Activated effector memory CD4-positive, alpha-beta T cell treated with anti-CD3 and anti-CD28 coated beads, Interleukin-2, amount 50 U/mL, for 16 hours (primary cell): Measurements from ENCODE around the gene SLC66A3.

Source experiments
- DNase-seq: peaks from one replicate; pipeline ENCODE4 v3.0.0-alpha.2; 2020

Gene SLC66A3

GRCh38 chr2:11155381-11156035, at the start of gene SLC66A3:
Gene SLC66A3 (plus strand): TSS chr2:11155467. CDS start chr2:11155547, 80 bp downstream.
- no peak for DNase-seq

DNA sequence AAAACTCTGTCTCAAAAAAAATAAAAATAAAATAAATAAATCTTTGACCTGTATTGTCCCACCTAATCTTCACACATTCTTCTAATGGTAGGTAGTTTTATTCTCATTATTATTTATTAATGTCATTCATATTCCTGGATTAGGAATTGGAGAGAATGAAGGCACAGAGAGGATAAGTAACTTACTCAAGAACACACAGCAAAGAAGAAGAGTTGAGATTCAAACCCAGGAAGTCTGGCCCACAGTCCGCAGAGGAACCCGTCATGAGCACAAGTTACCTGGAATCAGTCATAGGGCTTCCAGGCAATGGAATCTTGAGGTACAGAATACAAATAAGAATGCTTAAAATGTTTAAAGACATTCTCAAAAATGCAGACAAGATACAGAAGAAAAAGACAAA, 46.3 kb upstream of the SLC66A3 start:
- no peak for DNase-seq

DNA sequence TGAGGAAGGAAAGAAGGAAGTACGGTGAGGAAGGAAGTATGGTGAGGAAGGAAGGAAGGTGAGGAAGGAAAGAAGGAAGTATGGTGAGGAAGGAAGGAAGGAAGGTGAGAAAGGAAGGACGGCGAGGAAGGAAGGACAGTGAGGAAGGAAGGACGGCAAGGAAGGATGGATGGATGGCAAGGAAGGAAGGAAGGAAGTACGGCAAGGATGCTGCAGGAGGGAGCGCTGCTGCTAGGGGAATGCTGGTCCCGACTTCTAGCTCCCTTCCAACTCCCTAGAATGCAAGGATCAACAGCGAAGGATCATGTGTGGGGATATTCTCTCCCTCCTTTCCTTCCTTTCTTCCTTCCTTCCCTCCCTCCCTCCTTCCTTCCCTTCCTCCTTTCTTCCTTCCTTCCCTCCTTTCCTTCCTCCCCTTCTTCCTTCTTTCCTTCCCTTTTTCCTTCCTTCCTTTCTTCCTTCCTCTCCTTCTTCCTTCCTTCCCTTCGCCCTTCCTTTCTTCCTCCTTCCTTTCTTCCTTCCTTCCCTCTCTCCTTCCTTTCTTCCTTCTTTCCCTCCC, 42.3 kb upstream of the SLC66A3 start:
- peak; percentile 31 for DNase-seq

- no peak for DNase-seq
Measured at GRCh38 chr2:11117776-11118175, 37.5 kb upstream of the SLC66A3 start.

DNA sequence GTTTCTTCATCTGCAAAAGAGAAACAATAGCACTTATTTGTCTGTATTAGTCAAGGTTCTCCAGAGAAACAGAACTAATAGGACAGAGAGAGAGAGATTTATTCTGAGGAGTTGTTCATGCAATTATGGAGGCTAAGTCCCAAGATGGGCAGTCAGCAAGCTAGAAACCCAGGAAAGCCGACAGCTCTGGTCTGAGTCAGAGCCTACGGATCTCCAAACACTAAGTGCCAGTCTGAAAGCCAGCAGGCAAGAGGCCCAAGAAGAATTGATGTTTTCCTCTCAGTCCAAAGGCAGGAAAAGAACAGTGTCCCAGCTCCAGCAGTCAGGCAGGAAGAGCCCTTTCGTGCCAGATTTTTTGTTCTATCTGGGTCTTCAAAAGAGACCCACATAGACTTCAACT, 36.5 kb upstream of the SLC66A3 start:
- no peak for DNase-seq

DNA sequence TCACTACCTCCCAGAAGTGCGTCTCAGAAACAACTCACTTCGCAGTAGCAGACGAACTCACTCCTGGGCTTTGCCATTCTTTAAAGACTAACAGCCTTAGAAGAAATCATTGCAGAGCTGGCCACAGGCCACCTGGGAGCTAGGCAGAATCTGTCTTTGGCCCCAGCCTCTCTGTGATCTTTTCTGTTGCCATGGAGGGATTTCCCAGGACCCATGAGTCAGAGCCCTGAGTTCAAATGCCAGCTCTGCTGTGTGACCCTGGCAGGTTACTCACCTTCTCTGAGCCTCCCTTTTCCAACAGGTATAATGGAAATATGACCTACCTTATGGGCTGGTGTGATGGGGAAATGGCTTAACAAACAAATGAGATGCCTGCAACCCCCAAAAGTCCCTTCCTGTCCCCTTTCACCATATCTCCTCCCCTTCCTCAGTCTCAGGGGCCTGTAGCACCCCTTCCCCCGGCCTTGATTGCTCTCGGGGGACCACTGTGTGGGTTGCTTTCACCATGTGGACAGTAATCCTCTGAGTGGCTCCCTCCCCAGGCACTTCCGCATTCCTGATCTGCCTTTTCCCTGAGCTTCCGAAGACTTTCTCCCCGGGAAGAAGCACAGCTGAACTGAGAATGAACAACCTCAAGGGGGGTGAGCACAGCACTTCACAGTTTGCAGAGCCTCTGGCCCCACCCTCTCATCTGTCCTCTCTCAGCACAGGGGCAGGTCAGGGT, 34.0 kb upstream of the SLC66A3 start:
- no peak for DNase-seq

DNA sequence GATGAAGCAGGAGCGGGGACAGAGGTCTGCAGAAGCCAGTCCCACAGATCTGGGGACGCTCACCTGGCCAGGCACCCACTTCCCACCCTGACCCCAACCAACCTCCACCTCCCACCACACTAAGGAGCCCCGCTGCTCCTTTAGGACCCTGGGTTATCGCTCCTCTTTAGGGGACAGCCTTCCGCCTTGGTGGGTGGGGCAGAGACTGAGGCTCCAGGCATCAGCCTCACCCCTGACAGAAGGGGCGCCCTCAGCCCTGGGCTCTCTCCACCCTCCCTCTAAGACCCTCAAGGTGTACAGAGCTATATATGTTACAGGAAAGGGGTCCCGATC, 33.5 kb upstream of the SLC66A3 start:
- DNase-seq = no peak

GRCh38 chr2:11122380-11122779, 32.9 kb upstream of the SLC66A3 start:
- no peak for DNase-seq

DNA sequence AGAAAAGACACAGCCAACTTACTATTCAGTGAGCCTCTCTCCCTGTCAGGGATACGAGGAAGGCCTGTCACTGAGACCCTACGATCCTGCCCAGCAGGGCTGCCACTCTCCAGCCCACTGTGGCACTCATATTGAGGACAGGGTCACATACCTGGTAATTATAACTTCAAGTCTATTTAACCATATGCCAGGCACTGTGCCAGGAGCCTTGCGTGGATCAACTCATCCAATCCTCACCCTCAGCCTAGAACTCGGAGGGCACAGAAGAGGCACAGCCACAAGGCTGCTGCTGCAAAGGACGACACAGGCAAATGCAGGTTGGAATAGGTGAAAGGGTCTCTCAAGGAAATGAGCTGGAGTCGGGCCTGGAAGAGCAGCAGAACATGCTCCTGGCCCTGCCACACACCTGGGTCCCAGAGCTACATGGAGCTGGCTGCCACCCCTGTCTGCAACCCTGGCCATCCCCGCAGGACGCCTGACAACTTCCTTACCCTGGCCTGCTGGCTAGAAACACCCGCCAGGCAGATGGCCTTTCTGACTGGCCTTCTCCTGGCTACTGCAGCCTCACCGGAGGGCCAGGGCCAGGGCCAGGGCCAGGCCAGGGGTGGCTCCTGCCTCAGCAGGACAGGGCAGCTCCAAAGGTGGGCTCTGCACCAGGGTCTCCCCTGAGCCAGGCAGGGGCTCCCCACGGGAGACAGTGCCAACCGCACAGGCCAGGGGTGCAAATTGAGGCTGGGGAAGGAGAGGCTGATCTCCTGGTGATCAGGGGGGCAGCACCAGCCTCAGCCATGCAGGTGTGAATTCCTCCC, 32.1 kb upstream of the SLC66A3 start:
- DNase-seq = no peak

DNA sequence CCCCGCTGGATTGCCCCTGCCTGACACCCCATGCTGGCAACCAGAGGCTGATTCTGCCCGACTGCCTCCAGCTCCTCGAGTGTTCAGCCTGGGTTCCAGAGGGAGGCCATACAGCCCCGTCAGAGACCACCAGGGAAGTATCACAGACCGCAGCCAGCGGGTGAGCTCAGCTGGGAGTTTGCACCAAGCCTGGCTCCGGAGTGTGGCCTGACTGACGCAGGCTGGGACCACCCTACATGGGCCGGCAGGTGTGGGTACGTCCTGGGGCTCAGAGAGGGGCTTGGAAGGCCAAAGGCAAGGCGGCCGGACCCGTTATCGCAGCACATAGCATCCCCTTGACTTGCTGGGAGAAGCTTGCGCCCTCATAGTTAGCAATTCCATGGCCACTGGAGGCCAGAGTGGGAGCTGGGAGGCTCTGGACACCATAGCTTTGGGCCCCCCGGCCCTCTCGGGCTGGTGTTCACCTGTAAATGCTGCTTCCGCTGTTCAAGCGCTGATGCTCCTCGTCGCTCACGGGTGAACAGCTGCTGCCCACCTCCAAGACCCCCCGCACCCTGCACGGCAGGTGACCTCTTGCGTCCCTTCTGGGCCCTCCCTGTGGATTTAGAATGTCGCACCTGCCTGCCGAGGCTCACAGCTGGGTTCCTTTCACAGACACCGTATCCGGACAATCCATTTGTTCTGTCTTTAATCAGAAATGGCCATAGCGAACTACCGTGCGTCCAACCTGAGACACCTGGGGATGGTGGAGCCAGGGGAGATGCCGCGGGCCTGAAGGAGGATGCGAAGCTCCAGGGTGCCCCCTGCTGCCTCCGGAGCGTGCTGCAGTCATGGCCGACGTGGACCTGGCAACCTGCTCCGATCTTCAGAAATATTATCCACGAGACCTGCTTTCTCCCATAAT, 31.2 kb upstream of the SLC66A3 start:
- peak; percentile 89 for DNase-seq

DNA sequence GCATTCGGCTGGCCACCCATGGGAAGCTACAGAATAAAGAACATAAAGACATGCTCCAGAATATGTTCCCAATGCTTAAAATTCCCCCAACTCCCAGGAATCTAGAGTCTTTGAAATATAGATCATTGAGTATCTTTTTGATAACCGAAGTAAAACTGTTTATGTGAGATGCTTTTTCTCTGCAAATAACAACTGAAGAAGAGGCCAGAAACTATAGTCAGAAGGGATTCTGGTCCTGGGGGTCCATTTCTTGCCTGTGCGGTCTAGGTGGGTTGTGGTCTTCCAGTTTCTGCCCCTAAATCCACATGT, 30.6 kb upstream of the SLC66A3 start:
- no peak for DNase-seq

DNA sequence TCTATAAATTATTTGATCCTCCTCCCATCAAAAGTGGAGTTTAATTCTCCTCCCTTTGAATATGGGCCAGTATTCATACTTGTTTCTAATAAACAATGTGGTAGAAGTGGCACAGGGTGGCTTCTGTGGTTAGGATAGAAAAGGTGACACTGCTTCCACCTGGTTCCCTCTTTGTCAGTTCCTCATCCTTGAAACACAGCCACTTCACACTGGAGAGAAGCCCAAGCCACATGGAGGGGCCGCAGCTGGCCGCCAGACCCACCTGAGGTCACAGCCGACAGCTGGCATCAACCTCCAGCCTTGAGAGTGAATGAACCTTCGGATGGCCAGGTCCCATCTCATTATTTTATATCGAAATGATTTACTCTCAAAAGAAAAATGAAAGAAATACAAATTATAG, 27.5 kb upstream of the SLC66A3 start:
- no peak for DNase-seq

DNA sequence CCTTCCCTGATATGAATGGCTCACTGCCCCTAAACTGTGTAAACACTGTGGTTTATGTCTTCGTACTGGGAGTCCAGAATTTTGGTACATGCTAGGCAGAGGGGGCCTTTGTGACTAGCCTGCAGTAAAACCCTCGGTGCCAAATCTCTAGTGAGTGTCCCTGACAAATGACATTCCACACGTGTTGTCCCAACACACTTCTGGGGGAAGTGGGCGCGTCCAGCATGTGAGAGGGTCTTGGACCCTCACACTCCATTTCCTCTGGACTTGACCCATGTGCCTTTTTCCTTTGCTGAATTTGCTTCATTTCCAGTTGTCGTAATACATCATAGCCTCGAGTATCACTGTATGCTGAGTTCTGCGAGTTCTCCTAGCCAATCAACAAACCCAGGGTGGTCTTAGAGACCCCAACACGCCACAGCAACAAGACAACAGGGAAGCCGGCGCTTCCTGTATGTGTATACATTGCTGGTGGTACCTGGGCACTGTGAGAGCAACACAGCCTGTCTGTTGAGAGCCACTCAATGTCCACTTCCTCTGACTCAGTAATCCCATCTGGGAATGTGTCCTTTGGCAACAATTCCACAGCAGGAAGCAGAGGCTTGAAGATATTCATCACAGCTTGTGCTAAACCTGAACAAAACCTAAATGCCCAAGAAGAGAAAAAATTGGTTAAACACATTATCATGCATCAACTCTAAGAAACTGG, 26.9 kb upstream of the SLC66A3 start:
- DNase-seq = no peak

DNA sequence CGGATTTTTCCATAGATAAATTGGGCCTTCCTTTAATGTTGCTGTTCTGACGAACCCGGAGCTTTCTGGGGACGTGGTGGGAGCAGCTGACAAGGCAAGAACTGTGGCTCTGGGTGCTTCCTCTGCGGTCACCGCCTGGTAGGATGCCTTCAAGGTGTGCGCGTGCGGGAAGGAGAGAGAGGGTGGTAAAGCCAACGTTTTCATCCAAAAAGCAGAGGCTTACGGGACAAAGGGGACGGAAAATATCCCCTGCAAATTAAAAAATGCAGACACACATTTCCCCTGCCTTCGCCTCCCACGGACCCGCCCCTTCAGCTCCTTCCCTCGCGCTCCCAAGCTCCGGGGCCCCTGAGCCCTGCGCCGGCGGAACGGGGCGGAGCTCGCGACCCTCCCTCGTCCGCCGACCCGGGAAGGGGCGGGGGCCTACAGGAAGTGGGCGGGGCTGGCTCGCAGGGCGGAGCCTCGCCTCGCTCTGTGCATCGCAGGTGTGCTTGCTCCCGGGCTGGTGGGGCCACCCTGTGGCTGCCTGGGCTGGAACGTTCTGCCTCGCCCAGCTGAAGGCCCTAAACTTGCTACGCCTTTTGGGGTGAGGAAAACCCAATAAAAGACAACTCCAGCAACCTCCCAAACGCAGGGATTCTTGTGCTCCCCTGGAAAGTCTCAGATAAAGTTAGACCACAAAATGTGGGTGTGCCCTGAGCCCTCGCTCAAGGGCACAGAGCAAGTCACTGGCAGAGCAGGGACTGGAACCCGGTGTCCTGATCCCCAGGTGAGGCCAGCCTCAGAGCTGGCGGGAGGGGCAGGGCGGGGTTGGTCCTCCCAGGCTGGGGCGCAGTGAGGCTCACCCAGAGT, 25.4 kb upstream of the SLC66A3 start:
- peak; percentile 93 for DNase-seq

GRCh38 chr2:11131166-11131920, 23.9 kb upstream of the SLC66A3 start:
- no peak for DNase-seq

DNA sequence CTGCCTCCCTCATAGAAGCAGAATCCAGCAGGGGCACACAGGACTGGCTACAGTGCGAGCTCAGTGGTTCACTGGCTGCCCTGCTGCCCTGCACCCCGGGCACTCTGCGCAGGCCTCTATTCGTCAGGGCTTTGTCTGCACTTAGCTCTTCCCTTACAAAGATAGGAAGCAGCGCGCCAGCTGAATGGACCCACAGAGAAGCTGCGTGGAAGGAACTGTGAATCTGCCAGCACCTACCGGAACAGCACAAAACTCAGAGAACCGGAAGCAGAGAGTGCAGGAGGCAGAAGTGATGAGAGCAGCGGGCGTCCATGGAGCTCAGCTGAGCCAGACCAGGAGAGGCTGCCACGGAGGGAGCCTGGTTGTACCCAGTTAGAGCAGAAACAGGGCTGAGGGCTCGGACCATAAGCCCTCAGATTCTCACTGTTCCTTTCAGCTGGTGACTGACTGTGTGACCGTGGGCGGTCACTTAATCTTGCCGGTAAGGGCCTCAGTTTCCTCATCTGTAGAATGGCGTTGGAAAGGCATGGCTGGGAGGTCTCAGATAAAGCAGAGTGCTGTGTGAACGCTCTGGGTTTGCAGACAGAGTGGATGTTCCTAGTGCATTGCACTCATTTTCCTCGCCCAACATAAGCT, 23.1 kb upstream of the SLC66A3 start:
- DNase-seq = no peak

GRCh38 chr2:11133238-11133935, 21.9 kb upstream of the SLC66A3 start:
- no peak for DNase-seq

DNA sequence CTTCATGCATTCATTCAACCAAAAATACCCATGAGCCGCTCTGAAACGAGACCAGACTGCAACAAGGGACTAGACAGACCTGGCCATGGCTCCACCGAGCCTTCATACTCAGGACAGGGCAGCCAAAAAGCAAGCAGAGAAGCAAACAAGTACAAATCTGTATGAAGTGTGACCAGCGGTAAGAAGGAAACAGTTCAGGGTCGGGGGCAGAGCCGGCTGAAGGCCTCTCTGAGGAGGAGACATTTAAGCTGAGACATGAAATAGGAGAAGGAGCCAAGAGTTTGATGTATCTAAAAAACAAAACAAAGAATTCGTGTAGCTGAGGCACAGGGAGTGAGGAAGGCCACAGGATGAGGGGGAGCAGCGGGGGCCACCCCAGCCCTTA, 21.3 kb upstream of the SLC66A3 start:
- no peak for DNase-seq

GRCh38 chr2:11134349-11134748, 20.9 kb upstream of the SLC66A3 start:
- DNase-seq = no peak
